COLO668 (cell line): ENCODE data around the gene RIMS3.
A peak's percentile ranks its signal among the peaks of the same experiment; 100 is the strongest.

ENCODE experiments used
- DNase-seq: peaks from one replicate; lab custom pipeline; 2025; ENCODE audit not compliant: unreplicated experiment; lab: John Stamatoyannopoulos, UW

Gene RIMS3

DNA sequence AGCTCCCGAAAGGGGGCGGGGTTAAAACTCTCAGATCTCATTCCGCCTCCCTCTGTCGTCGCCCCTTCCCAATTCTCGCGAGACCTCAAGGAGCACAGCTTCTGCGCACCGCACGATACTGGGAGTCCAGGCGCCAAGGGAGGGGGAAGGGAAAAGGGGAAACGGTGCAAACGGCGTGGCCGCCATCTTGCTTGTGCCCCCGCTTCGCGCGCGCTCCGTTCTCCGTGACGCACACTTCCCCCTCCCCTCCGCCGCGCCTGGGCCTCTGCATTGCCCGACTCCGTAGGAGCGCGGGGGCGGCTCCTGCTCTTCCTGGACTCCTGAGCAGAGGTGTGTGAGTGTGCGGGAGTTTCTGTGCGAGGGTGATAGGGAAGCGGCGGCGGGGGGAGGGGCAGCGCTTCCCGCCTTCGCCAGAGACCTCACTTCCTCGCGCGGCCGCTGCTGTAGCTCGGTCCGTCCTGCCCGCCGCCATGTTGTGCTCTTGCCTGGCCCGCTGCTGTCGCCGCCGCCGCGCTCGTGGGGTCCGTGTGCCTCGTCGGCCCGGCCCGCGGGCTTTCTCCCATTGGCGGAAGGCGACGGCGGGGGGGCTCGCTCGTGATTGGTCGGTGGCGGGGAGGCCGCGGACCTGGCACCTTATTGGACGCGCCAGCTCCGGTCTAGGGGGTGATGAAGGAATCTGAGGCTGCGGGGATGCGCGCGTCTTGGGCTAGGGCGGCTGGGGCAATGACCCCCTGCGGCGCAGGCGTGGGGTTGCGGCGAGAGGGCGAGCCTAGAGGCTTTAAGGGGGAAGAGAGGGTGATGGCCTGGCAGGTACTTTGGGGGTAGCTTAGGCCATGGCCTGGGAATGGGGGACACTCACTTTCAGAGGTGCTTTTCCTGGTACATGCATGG, 26.3 kb upstream of the RIMS3 start, which contains the start of gene NFYC:
Gene NFYC (plus strand): TSS at position 167 of the 891 bp plus-strand sequence. CDS start 47,140 bp downstream, outside the sequence.
- peak; percentile 100 for DNase-seq

DNA sequence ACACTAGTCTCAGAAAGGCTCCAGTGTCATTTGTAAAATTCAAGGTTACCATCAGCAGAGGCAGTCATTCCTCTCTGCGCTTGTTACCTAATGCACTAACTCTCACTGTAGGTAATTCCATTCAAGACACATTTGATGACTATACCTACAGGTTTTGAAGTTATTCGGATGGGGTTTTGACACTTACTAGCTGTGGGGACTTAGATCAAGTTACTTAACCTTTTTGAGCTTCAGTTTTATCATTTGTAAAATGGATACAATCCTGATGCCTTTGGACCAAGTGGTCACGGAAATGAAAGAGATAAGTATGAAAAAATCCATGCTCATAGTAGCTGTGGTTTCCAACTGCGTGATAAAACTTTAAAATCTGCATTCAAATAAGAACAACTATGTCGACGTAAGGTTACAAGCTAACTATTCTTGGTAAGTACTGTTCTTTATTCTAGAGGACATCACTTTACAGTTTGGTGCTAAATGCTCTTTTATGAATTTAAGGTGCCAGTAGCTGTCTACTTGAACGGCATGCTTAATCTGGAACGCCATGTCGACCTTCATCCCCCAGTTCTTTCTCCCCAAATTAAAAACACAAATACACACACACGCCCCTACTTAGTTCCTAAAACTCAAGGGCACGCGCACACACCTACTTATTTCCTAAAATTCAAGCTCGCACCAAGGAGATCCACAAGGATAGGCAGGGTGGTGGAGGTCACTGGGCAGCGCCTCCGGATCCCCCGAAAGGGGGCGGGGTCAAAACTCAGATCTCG, 25.5 kb upstream of the RIMS3 start:
- DNase-seq: no peak

DNA sequence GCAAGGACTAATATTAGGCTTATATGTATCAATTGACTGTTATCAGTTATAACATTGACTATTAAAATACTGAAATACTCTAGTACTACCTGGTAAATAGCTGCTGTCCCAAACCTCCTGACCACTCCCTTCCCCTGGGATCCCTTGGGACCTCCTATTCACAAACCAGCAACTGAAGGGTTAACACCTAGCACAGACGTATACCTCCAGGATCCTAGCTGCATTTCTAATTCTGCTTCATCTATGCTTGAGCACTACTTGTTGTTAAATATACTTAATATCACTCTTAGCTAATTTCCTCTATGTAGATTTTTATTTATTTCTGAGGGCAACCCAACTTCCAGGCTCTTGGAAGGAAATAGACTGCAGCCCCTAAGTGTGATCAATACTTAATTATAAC, 24.3 kb upstream of the RIMS3 start:
- no peak for DNase-seq

DNA sequence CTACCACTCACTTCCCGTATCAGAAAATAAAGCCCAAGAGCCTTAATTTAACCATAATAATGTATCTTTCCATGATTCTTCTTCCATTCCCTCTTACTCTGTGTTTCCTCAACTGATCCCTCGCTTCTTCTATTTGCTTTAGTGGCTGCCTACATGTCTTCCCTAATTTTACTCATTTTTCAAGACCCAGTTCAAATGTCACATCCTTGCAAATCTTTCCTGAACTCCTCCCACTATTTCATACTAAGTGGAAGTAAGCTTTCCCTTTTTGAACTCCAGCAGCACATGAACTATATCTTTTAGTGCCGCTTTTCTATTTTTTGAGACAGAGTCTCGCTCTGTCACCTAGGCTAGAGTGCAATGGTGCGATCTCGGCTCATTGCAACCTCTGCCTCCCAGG, 22.2 kb upstream of the RIMS3 start:
- no peak for DNase-seq

DNA sequence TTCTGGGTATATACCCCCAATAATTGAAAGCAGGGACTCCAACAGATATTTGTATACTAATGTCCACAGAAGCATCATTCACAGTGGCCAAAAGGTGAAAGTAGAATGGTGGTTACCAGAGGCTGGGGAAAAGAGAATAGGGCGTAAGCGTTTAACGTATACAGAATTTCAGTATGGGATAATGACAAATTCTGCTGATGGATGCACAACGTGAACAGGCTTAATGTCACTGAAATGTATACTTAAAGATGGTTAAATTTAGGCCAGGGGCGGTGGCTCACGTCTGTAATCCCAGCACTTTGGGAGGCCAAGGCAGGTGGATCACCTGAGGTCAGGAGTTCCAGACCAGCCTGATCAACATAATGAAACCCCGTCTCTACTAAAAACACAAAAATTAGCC, 21.6 kb upstream of the RIMS3 start:
- DNase-seq: no peak

DNA sequence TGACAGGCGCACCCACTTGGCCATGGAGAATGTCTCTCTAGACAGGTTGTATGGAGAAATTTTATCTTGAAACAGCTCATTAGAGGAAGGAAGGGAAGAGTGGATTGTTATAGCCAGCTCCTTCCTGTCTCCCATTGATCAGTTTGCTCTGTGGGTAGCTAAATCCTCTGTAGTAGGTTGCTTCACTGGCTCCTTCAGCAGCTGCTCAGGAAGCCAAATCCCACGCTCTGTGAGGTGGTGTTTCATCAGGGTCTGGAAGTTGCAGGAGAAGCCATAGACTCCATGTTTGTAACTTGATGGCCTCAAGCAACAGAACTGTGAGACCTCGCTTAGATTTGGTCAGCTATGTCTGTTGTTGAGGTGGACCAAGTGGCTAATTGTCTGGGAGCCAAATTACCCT, 19.2 kb upstream of the RIMS3 start:
- no peak for DNase-seq

DNA sequence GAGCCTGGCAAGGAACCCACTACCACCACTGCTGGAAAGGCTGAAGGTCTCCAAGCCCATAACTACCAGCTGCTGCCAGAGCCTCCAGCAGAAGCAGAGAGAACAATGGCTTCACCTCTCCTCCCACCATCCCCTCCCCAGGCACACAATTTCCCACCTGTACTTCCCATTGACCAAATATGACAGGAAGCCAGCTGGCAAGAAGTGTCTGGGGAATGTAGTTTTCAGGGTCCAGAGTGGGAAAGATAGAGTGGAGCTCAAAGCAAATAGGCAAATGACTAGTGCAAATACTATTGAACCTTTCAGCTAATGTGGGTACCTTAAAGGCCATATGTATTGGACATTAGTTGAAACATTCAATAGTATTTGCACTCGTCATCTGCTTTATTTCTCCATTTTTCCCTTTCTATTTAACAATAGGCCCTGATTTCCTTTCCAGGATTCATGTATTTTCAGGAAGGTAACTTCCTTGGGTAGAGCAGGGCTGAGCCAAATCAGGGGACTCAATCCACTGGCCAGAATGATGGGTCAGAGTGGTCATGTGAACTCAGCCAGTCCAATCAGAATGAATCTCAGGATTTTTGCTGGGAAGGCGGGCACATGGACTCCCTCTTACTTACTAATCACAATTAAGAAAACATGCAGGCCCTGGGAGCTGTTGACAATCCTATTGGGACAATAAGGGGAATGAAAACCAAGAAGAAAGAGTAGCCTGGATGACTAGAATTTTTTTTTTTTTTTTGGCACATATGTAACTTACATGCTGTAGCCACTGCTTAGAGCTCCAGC, 13.9 kb upstream of the RIMS3 start:
- no peak for DNase-seq

DNA sequence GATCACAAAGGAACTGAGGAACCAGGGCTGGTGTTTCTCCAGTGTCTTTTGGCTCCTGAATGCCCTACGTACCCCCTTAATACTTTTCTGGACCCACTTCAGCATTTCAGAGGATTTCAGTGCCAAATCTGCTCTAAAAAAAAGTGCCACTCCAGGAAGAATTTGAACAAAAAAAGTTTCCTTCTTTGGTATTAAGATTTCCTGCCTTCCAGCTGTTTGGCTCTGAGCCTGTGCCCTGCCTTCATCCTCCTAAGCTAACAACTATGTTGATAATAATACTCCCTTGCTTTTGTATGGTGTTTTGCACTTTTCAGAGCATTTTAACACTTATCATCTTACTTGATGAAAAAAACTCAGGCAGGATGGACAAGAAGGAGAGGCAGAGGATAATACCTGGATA, 11.0 kb upstream of the RIMS3 start:
- DNase-seq: no peak

DNA sequence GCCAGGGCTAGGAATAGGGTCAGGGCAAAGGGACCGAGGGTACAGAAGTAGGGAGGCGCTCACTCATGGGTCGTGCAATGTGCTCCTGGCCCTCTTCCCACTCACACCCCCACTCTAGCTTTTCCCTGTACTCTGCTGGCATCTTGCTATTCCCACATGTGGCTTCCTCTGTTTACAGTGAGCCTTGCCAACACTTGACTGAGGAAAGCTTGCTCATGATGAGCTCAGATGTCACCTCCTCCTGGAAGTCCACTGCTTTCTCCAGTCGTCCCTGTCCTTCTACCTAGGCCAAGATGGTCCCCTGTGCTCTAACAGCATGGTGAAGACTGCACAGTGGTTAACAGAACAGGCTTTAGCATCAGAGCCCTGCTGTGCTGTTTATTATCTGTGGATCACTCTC, 8.0 kb upstream of the RIMS3 start:
- no peak for DNase-seq

DNA sequence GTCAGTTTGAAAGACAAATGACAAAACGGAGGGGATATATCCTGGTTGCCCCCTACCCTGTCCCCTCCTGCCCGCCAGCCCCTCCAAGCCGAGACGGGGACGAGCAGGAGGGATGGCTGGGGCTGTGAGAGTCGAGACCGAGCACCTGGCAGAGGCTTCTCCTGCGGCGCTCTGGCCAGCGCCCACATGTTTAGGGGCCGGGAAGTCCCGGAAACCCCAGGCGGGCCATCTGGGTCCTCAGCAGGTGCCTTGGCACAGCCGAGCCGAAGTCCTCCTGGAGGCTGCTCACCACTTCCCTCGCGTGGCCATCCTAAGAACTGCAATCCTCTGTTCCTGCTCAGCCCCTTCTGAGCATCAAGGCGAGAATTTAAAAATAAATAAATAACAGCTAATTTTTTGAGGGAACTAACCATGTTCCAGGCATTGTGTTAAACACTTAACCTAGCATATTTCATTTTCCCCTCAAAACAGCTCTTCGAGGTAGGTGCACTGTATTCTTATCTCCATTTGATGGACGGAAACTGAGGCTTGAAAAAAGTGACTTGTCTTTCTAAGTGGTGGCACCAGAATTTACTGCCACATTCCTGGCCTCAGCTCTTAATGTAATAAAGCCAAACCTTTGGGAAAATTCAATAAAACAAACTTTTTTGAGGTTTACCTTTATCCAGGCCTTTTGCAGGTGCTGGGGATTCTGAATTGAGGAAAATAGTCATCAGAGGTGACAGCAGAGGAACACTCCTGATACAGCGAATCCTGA, 3.5 kb upstream of the RIMS3 start:
- DNase-seq: peak; percentile 100

DNA sequence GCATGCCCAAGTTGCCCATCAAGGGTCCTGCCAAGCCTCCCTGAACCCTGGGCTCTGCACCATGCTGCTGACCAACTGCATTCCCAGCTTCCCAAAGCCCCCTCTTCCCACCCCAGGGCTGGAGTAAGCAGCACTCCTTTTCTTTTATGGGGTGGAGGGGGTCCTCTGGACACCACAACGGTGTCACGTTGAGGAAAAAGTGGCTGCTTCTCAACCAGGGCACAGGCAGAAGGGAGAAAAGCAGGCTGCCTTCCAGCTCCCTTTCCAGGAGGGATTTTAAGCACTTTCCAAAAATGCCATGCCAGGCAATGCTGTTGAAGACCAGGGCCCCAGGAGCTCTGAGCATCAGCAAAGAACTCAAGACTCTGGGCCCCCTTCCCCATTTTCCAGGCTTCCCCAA, 691 bp downstream of the RIMS3 start:
- DNase-seq: no peak

DNA sequence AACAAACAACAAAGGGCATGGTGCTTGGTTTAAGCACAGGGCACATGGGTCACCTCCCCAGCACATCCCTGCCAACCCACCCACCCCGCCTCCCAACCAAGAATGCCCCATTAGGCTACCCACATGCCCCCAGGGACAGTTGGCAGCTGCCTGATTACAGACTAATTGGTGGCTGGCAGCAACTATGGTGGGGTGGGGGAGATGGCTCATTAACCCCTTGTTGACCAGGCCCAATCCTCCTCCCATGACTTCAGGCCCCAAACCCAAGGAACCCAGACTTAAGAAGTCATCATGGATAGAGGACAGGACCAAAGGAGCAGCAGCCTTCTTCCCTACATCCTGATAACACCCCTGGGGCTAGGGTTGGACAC, 1.3 kb downstream of the RIMS3 start:
- no peak for DNase-seq

DNA sequence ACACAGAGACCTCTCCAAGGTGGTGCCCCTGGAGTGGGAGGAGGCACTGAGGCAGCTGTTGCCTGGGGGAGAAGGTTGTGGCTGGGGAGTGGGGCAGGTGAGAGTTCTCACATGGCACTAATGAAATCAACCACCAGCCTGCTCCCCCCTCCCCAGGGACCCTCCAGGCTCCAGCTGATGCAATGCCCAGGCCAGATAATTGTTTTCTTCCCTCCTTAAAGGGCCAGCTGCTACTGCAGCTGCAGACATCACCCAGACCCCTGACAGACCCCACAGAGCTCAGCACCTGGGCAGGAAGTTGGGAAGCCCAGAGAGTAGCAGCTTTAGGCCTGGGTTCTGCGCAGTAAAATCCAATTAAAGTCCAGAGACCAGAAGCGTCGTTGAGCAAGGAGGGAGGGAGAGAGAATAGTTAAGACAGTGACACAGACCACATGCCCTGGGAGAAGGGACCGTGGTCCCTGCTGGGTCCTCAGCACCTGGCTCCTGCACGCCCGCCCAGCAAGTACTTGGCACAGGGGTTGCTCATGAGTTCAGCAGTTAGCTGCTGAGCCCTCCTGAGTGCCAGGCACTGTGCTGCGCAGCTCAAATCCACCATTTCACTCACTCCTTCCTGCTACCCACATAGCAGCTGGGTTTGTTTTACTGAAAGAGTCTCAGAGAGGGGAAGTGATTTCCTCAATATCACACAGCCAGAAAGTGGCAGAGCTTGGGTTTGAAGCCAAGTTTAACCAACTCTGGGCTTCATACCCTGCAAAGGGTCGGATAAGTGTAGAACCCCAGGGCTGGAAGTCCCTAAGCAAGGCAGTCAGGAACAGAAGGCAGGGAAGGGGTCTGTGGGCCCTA, 1.9 kb downstream of the RIMS3 start:
- no peak for DNase-seq

DNA sequence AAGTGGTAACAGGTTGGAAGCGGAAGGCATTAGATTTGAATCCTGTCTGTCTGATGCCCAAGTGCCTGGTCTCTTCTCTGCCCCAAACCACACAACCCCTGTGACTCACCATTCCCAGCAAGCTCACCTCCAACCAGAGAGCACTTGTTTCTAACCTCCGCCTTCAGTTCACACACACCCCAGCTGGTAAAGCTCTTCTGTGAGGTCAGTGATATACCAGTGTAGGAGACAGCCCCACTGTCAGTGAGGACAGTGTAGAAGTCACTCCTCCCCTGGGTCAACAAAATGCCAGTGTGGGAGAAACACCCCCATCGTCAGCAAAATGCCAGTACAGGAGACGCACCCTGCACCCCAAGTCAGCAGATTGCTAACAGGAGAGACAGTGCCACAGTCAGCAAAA, 2.6 kb downstream of the RIMS3 start:
- no peak for DNase-seq

DNA sequence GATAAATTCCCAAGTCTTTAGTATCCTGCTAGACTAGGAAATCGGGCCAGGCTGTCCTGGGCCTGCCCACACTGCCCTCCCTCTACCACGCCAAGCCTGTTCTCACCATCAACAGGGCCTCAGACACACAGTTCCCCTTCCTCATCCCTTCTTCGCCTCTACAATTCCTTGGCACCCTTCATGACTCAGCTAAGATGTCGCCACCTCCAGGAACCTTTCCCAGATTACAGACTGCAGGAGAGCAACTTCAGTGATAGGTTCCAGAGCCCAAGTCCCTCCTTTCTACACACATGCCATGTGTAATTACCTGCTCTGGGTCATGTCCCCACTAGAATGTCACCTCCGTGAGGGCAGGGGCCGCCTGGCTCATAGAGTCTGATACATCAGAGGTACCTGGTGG, 3.3 kb downstream of the RIMS3 start:
- DNase-seq: no peak

DNA sequence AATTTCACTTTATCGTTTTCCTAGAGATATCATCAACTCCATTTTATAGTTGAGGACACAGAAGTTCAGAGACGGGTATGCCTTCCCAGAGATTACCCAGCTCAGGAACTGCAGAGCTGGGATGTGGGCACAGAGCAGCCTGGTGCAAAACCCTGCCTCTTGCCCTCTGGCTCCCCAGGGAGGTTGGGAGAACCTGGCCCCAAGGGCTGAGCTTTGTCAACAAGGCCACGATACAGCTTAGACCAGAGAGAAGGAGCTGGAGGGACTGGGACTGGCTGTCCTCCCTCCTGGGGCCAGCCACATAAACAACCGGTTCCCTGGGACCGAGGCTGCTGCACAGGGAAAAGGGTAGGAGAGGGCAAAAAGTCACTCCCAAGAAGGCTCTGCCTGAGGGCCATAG, 3.8 kb downstream of the RIMS3 start:
- DNase-seq: no peak

DNA sequence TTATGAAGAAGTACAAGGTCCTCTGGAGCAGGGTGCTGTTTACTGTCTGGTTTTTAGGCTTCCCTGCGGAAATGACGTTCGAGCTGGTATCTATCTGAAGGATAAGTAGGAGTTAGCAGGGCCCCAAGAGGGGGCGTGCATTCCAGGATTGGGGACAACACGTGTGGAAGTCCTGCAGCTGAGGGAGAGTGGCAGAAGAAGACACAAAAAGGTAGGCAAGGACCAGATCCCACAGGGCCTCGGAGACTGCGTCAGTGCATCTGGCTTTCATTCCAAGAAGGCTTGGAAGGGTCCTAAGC, 5.9 kb downstream of the RIMS3 start:
- no peak for DNase-seq

DNA sequence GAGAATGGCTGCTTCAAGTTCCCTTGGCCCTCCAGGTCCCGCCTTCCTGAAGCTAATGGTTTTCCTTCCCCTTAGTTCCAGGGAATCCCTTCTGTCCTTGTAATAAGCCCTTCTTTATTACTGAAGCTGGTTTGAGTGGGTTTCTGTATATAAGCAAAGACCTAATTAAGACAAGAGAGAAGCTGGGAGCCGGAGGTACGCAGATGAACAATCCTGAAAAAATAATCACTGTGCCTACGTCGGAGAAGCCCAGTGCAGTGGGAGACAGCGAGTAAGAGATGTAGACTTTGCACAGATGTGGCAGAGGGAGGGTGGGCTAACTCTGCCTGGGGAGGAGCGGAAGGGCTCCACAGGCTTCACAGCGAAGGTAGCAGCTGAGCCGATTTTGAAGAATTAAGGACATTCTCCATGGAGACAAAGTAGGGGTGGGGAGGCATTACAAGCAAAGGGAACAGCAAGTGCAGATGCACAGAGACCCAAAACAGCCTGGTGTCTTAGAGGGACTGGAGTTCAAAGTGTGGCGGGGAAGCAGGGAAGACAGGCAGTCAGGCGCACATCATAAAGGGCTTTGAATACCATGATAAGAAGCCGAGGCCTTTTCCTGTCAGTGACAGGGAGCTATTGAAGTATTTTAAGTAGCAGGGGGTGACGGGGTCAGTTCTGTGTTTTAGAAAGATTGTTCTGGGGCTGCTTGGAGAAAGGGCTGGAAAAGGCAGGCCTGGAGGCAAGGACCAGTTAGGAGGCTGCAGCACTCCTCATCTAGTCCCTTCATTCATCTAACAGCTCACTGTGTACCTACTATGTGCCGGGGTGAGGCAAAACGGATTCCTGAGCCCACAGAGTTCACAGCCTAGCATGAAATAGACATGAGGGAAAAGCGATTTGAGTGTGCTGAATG, 6.5 kb downstream of the RIMS3 start:
- DNase-seq: no peak

DNA sequence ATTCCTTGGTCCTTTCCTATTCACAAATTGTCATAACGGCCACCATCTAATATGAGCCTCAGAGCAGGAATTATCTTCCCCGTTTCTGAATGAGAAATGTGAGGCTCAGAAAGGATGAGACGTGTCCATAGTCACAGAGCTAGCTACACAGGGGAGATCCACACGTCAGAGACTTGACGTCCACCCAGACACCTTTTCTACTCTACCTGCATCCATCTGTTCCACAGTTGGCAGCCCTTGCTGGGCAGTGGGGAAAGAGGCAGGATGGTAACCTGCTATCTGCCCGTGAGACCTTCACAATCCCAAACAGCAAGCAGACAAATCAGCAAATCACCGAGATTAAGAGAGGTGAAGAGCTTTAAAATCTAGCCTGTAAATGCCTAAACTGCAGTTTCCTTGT, 8.4 kb downstream of the RIMS3 start:
- no peak for DNase-seq
